OCI-LY7 (cell line): Measurements from ENCODE around the gene ZNF30.

Experiments used
- EZH2phosphoT487 ChIP-seq: fragments of 200-600 bp; sonication (generic); IDR thresholded peaks from 2 replicates; pipeline ENCODE4 v1.6.1; 2018; ENCODE audit warnings: low read depth, borderline replicate concordance, mild to moderate bottlenecking, mixed run types, antibody characterized with exemption, low read length, moderate library complexity, mixed read lengths
- TF ChIP-seq, protein P1 (sequence below): fragments of 200-600 bp; sonication (generic); conservative IDR thresholded peaks from 2 replicates; pipeline ENCODE4 v1.5.1; 2014; ENCODE audit warnings: mild to moderate bottlenecking, antibody characterized with exemption, low read length, moderate library complexity, mixed read lengths

GRCh38 chr19:34975056-34975455 is 48.4 kb downstream of the ZNF30 start:
- TF ChIP-seq, protein P1, sequence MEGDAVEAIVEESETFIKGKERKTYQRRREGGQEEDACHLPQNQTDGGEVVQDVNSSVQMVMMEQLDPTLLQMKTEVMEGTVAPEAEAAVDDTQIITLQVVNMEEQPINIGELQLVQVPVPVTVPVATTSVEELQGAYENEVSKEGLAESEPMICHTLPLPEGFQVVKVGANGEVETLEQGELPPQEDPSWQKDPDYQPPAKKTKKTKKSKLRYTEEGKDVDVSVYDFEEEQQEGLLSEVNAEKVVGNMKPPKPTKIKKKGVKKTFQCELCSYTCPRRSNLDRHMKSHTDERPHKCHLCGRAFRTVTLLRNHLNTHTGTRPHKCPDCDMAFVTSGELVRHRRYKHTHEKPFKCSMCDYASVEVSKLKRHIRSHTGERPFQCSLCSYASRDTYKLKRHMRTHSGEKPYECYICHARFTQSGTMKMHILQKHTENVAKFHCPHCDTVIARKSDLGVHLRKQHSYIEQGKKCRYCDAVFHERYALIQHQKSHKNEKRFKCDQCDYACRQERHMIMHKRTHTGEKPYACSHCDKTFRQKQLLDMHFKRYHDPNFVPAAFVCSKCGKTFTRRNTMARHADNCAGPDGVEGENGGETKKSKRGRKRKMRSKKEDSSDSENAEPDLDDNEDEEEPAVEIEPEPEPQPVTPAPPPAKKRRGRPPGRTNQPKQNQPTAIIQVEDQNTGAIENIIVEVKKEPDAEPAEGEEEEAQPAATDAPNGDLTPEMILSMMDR: no peak
- no peak for TF ChIP-seq EZH2phosphoT487
